Measurements from ENCODE around the gene TLDC2. TPM values are rescaled to one million over a fixed set of nuclear protein-coding genes. Genes with fewer than 3 reads are reported as not detected.

TLDC2 gene
- total RNA-seq, result not detected in 2 replicates

DNA sequence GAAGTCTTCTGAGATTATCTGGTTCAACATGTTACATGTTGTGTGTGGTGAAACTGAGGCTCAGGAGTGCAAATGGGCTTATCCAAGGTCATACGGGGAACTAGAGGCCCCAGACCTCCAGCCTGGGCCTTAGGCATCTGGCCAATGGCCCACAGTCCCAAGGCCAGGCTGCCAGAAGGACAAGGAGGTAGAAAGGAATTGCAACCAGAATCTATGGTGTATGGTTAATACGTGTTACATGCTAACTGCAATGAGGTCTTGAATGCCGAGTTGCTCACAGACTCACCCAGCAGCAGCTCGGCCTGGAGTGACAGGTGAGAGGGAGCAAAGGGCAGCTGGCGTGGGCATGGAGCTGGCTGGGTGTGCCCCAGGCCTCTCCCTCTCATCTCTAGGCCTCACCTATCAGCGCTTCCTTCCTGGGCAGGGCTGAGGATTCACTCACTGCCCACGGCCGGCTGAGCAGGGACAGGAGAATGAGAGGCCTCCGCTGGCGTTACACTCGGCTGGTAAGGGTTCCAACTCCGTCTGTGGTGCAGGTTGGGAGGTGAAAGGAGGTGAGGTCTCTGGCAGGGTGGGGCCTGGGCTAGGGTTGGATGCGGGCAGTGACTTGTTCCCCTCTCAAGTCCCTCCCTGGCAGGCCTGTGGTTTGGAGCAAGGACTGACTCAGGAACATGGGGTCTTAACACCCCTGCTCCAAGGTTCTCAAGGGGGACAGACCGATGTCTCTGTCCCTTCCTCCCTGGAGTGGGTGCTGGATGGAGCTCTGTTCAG lies at the start of gene TLDC2:
TSS of gene TLDC2 (plus strand) at position 437 of the 771 bp plus-strand sequence. CDS start at position 474, 37 bp downstream.

Other genes starting within 250 kb of the TLDC2 start
- gene SLA2, start 229.9 kb upstream of the TLDC2 start, total RNA-seq, result not detected in 2 replicates
- gene NDRG3, start 130.0 kb upstream of the TLDC2 start, total RNA-seq, result 23.9 and 29.9 TPM in 2 replicates
- 32.4 and 32.8 TPM in 2 replicates for gene DSN1, start 102.4 kb upstream of the TLDC2 start, total RNA-seq
- 96.3 and 97.9 TPM in 2 replicates for gene SAMHD1, start 75.6 kb downstream of the TLDC2 start, total RNA-seq
- gene RBL1, start 219.9 kb downstream of the TLDC2 start, total RNA-seq, result 13.6 and 14.5 TPM in 2 replicates

All from mammary microvascular endothelial cell (primary cell).